ENCODE data around the gene SMG9. TPM values are rescaled to one million over a fixed set of nuclear protein-coding genes. Genes with fewer than 3 reads are reported as not detected.

The SMG9 gene
- total RNA-seq, 1 experiment from 2014 or later = 49.9 TPM

GRCh38 chr19:43678512-43679261 is 76.1 kb downstream of the SMG9 start:
- no peak overlapping the region for H3K4me3 ChIP-seq (ENCODE audit: low read depth in 2 of 2, low read length in 2 of 2)
- DNase-seq (ENCODE audit: low read depth, low spot score) (no peak), ATAC-seq (no peak)
- no peaks in the 10 kb centered on the region for H3K27me3 ChIP-seq (ENCODE audit: control insufficient read depth, insufficient read depth, low read length)
- in situ Hi-C loops (cut with HindIII; ENCODE audit: low pct_unique_long_range_greater_than_20kb, low sequenced_read_pairs) = no loop called here
- H3K27ac ChIP-seq (ENCODE audit: low read length) = no peak overlapping the region
- peaks cover 6% of the 10 kb centered on the region for H3K4me1 ChIP-seq (ENCODE audit: control insufficient read depth, insufficient read depth, low read length)
- intact Hi-C loops (cut with micrococcal nuclease; ENCODE audit: unreplicated experiment) = no loop called here
- no peak for TF ChIP-seq REST (IDR thresholded peaks at IDR 0.05; ENCODE audit: insufficient read depth in 1 of 2, low read depth in 2 of 2, low read length in 1 of 2)
- no peak for TF ChIP-seq TCF7L2 (IDR thresholded peaks at IDR 0.05; ENCODE audit: low read depth, low read length)
- TF ChIP-seq CTCF (IDR thresholded peaks at IDR 0.05) = no peak
- TF ChIP-seq POLR2AphosphoS5 (IDR thresholded peaks at IDR 0.05; ENCODE audit: low read depth, low read length) = no peak
- no peak for TF ChIP-seq SIN3A (IDR thresholded peaks at IDR 0.05; ENCODE audit: borderline replicate concordance, insufficient read depth, low read depth, low read length)
- ChIA-PET POLR2A (no interaction called here), CTCF (interaction anchor here (0.6 to 1.0 kb wide), 2 partner anchors 10 to 176 kb away, joined by 4 to 5 read pairs; no protein-coding TSS in a partner anchor)
- H3K9me3 ChIP-seq (ENCODE audit: control insufficient read depth, insufficient read depth, low read depth, low read length) = no peaks in the 10 kb centered on the region
- H3K36me3 ChIP-seq (ENCODE audit: control insufficient read depth, insufficient read depth, low read length) = no peaks in the 10 kb centered on the region
- BruUV-seq (replicated peaks) = no TSS peak

Other genes with a start within 250 kb of the SMG9 start
- gene ETHE1, start 227.8 kb downstream of the SMG9 start, total RNA-seq (2021; ENCODE audit: unreplicated experiment) = 15.6 TPM
- 1.9 TPM for gene ZNF575, start 221.8 kb downstream of the SMG9 start, total RNA-seq (2021; ENCODE audit: unreplicated experiment)
- gene XRCC1, start 179.4 kb downstream of the SMG9 start, total RNA-seq (2021; ENCODE audit: unreplicated experiment) = 20.1 TPM
- gene PINLYP, start 179.2 kb downstream of the SMG9 start, total RNA-seq (2021; ENCODE audit: unreplicated experiment) = 0.21 TPM
- 20.4 TPM for gene IRGQ, start 158.8 kb downstream of the SMG9 start, total RNA-seq (2021; ENCODE audit: unreplicated experiment)
- 14.1 TPM for gene ZNF576, start 158.4 kb downstream of the SMG9 start, total RNA-seq (2021; ENCODE audit: unreplicated experiment)
- gene SRRM5, start 142.9 kb downstream of the SMG9 start, total RNA-seq (2021; ENCODE audit: unreplicated experiment) = 0.10 TPM
- 45.6 TPM for gene ZNF428, start 135.3 kb downstream of the SMG9 start, total RNA-seq (2021; ENCODE audit: unreplicated experiment)
- 2.7 TPM for gene CADM4, start 115.1 kb downstream of the SMG9 start, total RNA-seq (2021; ENCODE audit: unreplicated experiment)
- gene PLAUR, start 84.8 kb downstream of the SMG9 start, total RNA-seq (2021; ENCODE audit: unreplicated experiment) = 5.3 TPM
- not detected for gene IRGC, start 38.9 kb downstream of the SMG9 start, total RNA-seq (2021; ENCODE audit: unreplicated experiment)
- gene KCNN4, start 26.0 kb upstream of the SMG9 start, total RNA-seq (2021; ENCODE audit: unreplicated experiment) = 29.7 TPM
- gene LYPD5, start 47.5 kb upstream of the SMG9 start, total RNA-seq (2021; ENCODE audit: unreplicated experiment) = 0.87 TPM
- 6.9 TPM for gene ZNF283, start 72.4 kb upstream of the SMG9 start, total RNA-seq (2021; ENCODE audit: unreplicated experiment)
- 2.4 TPM for gene ZNF404, start 129.0 kb upstream of the SMG9 start, total RNA-seq (2021; ENCODE audit: unreplicated experiment)
- gene ZNF45, start 180.3 kb upstream of the SMG9 start, total RNA-seq (2021; ENCODE audit: unreplicated experiment) = 10.7 TPM
- gene ZNF221, start 196.3 kb upstream of the SMG9 start, total RNA-seq (2021; ENCODE audit: unreplicated experiment) = 2.8 TPM
- 5.0 TPM for gene ZNF155, start 229.2 kb upstream of the SMG9 start, total RNA-seq (2021; ENCODE audit: unreplicated experiment)
- gene ZNF230, start 248.0 kb upstream of the SMG9 start, total RNA-seq (2021; ENCODE audit: unreplicated experiment) = 4.2 TPM